H9 (cell line): ENCODE data around the gene CLRN3. TPM values are rescaled to one million over a fixed set of nuclear protein-coding genes. Genes with fewer than 3 reads are reported as not detected.

ENCODE experiments used
- DNase-seq: peaks from one replicate; pipeline ENCODE4 v3.0.0-alpha.2; 2017
- H2AFZ ChIP-seq: one replicate; pipeline ENCODE4 v1.6.1; 2013; ENCODE audit warnings: mild to moderate bottlenecking, low read length, control low read depth, moderate library complexity
- H2AK5ac ChIP-seq: 2 replicates; pipeline ENCODE4 v1.6.1; 2013; ENCODE audit warnings: low read length, control low read depth, mixed read lengths; ENCODE audit not compliant: insufficient read length
- H2BK120ac ChIP-seq: one replicate; pipeline ENCODE4 v1.6.1; 2013; ENCODE audit warnings: low read depth, mild to moderate bottlenecking, low read length, control low read depth, inconsistent platforms; ENCODE audit not compliant: poor library complexity, severe bottlenecking
- H2BK12ac ChIP-seq: 2 replicates; pipeline ENCODE4 v1.6.1; 2013; ENCODE audit warnings: low read length, control low read depth, mixed read lengths, low read depth; ENCODE audit not compliant: insufficient read length
- H2BK15ac ChIP-seq: 2 replicates; pipeline ENCODE4 v1.6.1; 2013; ENCODE audit warnings: low read depth, low read length, control low read depth
- H2BK20ac ChIP-seq: one replicate; pipeline ENCODE4 v1.6.1; 2013; ENCODE audit warnings: low read depth, mild to moderate bottlenecking, low read length, control low read depth, inconsistent platforms; ENCODE audit not compliant: poor library complexity, severe bottlenecking
- H2BK5ac ChIP-seq: 2 replicates; pipeline ENCODE4 v1.6.1; 2013; ENCODE audit warnings: low read length, control low read depth, mixed read lengths; ENCODE audit not compliant: insufficient read length
- H3K14ac ChIP-seq: 2 replicates; pipeline ENCODE4 v1.6.1; 2013; ENCODE audit warnings: low read length, control low read depth; ENCODE audit not compliant: insufficient read depth
- H3K18ac ChIP-seq: 2 replicates; pipeline ENCODE4 v1.6.1; 2013; ENCODE audit warnings: low read depth, mild to moderate bottlenecking, mixed read lengths, low read length, control low read depth; ENCODE audit not compliant: insufficient read length
- H3K23ac ChIP-seq: 2 replicates; pipeline ENCODE4 v1.6.1; 2013; ENCODE audit warnings: low read length, control low read depth, mixed read lengths, low read depth; ENCODE audit not compliant: insufficient read length
- H3K23me2 ChIP-seq: 2 replicates; pipeline ENCODE4 v1.6.1; 2013; ENCODE audit warnings: low read depth, mild to moderate bottlenecking, mixed read lengths, low read length, control low read depth; ENCODE audit not compliant: insufficient read length, poor library complexity, severe bottlenecking
- H3K27ac ChIP-seq: 2 replicates; pipeline ENCODE4 v1.5.1; 2013; ENCODE audit warnings: low read length, control low read depth, mixed read lengths, low read depth; ENCODE audit not compliant: insufficient read length
- H3K27me3 ChIP-seq: 2 replicates; pipeline ENCODE4 v1.6.1; 2013; ENCODE audit warnings: low read length, control low read depth, inconsistent platforms; ENCODE audit not compliant: insufficient read depth
- H3K4ac ChIP-seq: 2 replicates; pipeline ENCODE4 v1.6.1; 2013; ENCODE audit warnings: low read depth, mild to moderate bottlenecking, control low read depth, inconsistent platforms, low read length, moderate library complexity
- H3K4me1 ChIP-seq: 2 replicates; pipeline ENCODE4 v1.6.1; 2013; ENCODE audit warnings: low read length, control low read depth, inconsistent platforms; ENCODE audit not compliant: insufficient read depth
- H3K4me2 ChIP-seq: 2 replicates; pipeline ENCODE4 v1.6.1; 2013; ENCODE audit warnings: low read length, control low read depth, mixed read lengths; ENCODE audit not compliant: insufficient read length, insufficient read depth
- H3K56ac ChIP-seq: 2 replicates; pipeline ENCODE4 v1.6.1; 2013; ENCODE audit warnings: low read depth, mild to moderate bottlenecking, mixed read lengths, low read length, control low read depth; ENCODE audit not compliant: insufficient read length
- H3K79me1 ChIP-seq: 2 replicates; pipeline ENCODE4 v1.6.1; 2013; ENCODE audit warnings: low read depth, mild to moderate bottlenecking, moderate library complexity, low read length, control low read depth, inconsistent platforms; ENCODE audit not compliant: insufficient read depth, poor library complexity, severe bottlenecking
- H3K79me2 ChIP-seq: 2 replicates; pipeline ENCODE4 v1.6.1; 2013; ENCODE audit warnings: low read length, control low read depth, inconsistent platforms; ENCODE audit not compliant: insufficient read depth
- H3K9ac ChIP-seq: 2 replicates; pipeline ENCODE4 v1.6.1; 2013; ENCODE audit warnings: low read length, control low read depth, mixed read lengths; ENCODE audit not compliant: insufficient read length; ENCODE audit errors: extremely low read depth
- H3K9me3 ChIP-seq: one replicate; pipeline ENCODE4 v1.6.1; 2013; ENCODE audit warnings: low read depth, low read length, inconsistent platforms; ENCODE audit not compliant: control insufficient read depth
- H3T11ph ChIP-seq: one replicate; pipeline ENCODE4 v1.6.1; 2013; ENCODE audit warnings: mild to moderate bottlenecking, low read length, control low read depth, inconsistent platforms
- H4K20me1 ChIP-seq: one replicate; pipeline ENCODE4 v1.6.1; 2013; ENCODE audit not compliant: control insufficient read depth, insufficient read length, insufficient read depth
- H4K5ac ChIP-seq: 2 replicates; pipeline ENCODE4 v1.6.1; 2013; ENCODE audit warnings: low read depth, mild to moderate bottlenecking, mixed read lengths, low read length, control low read depth; ENCODE audit not compliant: insufficient read length
- H4K8ac ChIP-seq: replicated peaks from 2 replicates; pipeline ENCODE4 v1.6.1; 2013; ENCODE audit warnings: low read length, control low read depth, mixed read lengths, low read depth; ENCODE audit not compliant: insufficient read length
- H4K91ac ChIP-seq: 2 replicates; pipeline ENCODE4 v1.6.1; 2013; ENCODE audit warnings: low read depth, mild to moderate bottlenecking, moderate library complexity, mixed read lengths, low read length, control low read depth; ENCODE audit not compliant: insufficient read length
- H3K27ac Mint-ChIP-seq, 3 experiments: 2 replicates in 2 of 3; 3 replicates in 1 of 3; pipeline ENCODE4 v1.8.0; 2020 to 2021; ENCODE audit warnings: mixed read lengths in 3 of 3, mild to moderate bottlenecking in 1 of 3, moderate library complexity in 1 of 3
- H3K27me3 Mint-ChIP-seq: 2 replicates; pipeline ENCODE4 v1.8.0; 2021; ENCODE audit warnings: low read depth, mild to moderate bottlenecking, moderate library complexity, mixed read lengths
- H3K36me3 Mint-ChIP-seq, 3 experiments: 2 replicates in 2 of 3; 3 replicates in 1 of 3; pipeline ENCODE4 v1.8.0; 2020 to 2021; ENCODE audit warnings: low read depth in 3 of 3, mixed read lengths in 3 of 3; ENCODE audit not compliant: insufficient read depth in 1 of 3
- H3K4me1 Mint-ChIP-seq, 2 experiments: 2 replicates each; pipeline ENCODE4 v1.8.0; 2020; ENCODE audit warnings: mixed read lengths in 2 of 2
- H3K4me3 Mint-ChIP-seq, 2 experiments: 2 replicates in 1 of 2; 3 replicates in 1 of 2; pipeline ENCODE4 v1.8.0; 2020 to 2021; ENCODE audit warnings: mild to moderate bottlenecking in 2 of 2, mixed read lengths in 2 of 2, moderate library complexity in 1 of 2
- H3K9me3 Mint-ChIP-seq, 2 experiments: 2 replicates in 1 of 2; 3 replicates in 1 of 2; pipeline ENCODE4 v1.8.0; 2020; ENCODE audit warnings: mild to moderate bottlenecking in 2 of 2, mixed read lengths in 2 of 2, moderate library complexity in 1 of 2
- CTCF ChIP-seq: fragments of 200-600 bp; sonication (generic); conservative IDR thresholded peaks from 3 replicates; pipeline ENCODE4 v1.8.0; 2021; ENCODE audit warnings: antibody characterized with exemption, mild to moderate bottlenecking
- WGBS: extraction: QIAGEN DNeasy Blood & Tissue Kit; methylation state at CpG from one replicate; pipeline ENCODE4 v1.1.7; 2013; ENCODE audit warnings: missing lambda C conversion rate, low lambda C conversion rate, mixed read lengths; ENCODE audit not compliant: insufficient read length; ENCODE audit errors: extremely low coverage; 5-methylcytosine and 5-hydroxymethylcytosine counted together
- total RNA-seq: library from RNA; stranded (reverse); gene quantifications from 2 replicates; pipeline ENCODE4 v1.2.1, GENCODE V29; 2021

CLRN3 gene
- total RNA-seq, 1 experiment from 2014 or later = not detected

DNA sequence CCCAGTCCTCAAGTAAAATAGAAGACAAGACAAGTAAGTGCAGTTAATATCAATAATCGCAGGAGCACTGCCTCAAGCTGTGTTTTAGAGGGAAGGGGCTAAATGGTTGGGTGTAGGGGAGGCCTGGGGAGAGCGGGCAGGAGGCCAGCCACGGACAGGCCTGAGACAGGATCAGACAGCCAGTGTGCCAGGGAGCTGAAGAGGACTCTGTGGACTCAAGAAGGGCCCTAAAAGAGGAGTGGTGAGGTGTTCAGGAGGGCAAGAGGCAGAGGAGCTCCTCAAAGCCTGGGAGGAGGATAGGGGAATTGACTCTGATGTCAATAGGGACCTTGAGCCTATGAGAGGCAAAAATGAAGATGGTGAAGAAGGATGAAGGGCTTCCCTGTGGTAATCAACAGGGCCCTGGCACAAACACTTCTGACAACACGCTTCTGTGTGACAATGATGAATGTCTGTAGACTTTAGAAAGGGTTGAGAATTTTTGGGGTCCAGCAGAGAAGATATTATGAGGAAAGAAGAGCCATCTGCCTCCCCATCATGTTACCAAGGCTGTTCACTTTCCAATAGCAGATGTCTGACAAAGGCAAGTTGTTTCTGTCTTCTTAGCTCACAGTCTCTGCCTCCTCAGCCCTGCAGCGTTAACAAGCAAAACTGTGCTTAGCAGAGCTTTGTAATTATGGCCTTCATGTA lies 11.7 kb upstream of the CLRN3 start:
- no peak overlapping the region for H2BK20ac ChIP-seq
- peaks cover 40% of the 10 kb centered on the region for H3K27me3 Mint-ChIP-seq
- no peaks in the 10 kb centered on the region for H3K79me2 ChIP-seq
- no peak for DNase-seq
- H3K4me1 Mint-ChIP-seq = peaks cover 3 to 4% of the 10 kb centered on the region in 2 experiments; a peak in 2 of 4 replicates
- no peak overlapping the region for H3K27ac ChIP-seq
- no peak for TF ChIP-seq CTCF
- H3K9me3 Mint-ChIP-seq = no peaks in the 10 kb centered on the region; a peak in 1 of 5 replicates
- H3K18ac ChIP-seq = no peak overlapping the region
- H4K20me1 ChIP-seq = no peaks in the 10 kb centered on the region
- WGBS = no CpG with 5 or more reads among the region's 5 CpGs
- no peak overlapping the region for H2AK5ac ChIP-seq
- no peak overlapping the region for H2BK12ac ChIP-seq
- no peaks in the 10 kb centered on the region for H3K79me1 ChIP-seq
- no peak overlapping the region for H3K14ac ChIP-seq
- no peak overlapping the region for H4K5ac ChIP-seq
- H3K27ac Mint-ChIP-seq = no peak overlapping the region
- H3K23me2 ChIP-seq = no peaks in the 10 kb centered on the region
- no peak overlapping the region for H3K9ac ChIP-seq
- no peak overlapping the region for H4K91ac ChIP-seq
- H2AFZ ChIP-seq = no peak overlapping the region
- H3T11ph ChIP-seq = no peak overlapping the region
- no peak overlapping the region for H3K4me2 ChIP-seq
- no peak overlapping the region for H4K8ac ChIP-seq
- no peak overlapping the region for H3K56ac ChIP-seq
- H3K4me1 ChIP-seq = no peaks in the 10 kb centered on the region
- no peak overlapping the region for H3K23ac ChIP-seq
- no peaks in the 10 kb centered on the region for H3K36me3 Mint-ChIP-seq
- H2BK15ac ChIP-seq = no peak overlapping the region
- no peak overlapping the region for H3K4me3 Mint-ChIP-seq
- no peak overlapping the region for H2BK120ac ChIP-seq
- H3K27me3 ChIP-seq = no peaks in the 10 kb centered on the region; the same call in 1 of the 2 replicates
- no peaks in the 10 kb centered on the region for H3K9me3 ChIP-seq
- H3K4ac ChIP-seq = no peak overlapping the region
- H2BK5ac ChIP-seq = no peak overlapping the region
